ENCODE results near the gene EHMT1.

DNA sequence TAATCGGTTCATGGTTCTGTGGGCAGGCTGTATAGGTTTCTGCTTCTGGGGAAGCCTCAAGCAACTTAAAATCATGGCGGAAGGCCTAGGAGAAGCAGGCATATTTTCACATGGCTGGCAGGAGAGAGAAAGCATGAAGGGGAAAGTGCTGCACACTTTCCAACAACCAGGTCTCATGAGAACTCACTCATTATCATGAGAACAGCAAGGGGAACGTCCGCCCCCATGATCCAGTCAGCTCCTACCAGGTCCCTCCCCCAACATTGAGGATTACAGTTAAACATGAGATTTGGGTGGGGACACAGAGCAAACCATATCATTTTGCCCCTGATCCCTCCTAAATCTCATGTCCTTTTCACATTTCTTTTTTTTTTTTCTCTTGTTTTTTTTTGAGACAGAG, 82.1 kb downstream of the EHMT1 start:
- TF ChIP-seq, protein P1, sequence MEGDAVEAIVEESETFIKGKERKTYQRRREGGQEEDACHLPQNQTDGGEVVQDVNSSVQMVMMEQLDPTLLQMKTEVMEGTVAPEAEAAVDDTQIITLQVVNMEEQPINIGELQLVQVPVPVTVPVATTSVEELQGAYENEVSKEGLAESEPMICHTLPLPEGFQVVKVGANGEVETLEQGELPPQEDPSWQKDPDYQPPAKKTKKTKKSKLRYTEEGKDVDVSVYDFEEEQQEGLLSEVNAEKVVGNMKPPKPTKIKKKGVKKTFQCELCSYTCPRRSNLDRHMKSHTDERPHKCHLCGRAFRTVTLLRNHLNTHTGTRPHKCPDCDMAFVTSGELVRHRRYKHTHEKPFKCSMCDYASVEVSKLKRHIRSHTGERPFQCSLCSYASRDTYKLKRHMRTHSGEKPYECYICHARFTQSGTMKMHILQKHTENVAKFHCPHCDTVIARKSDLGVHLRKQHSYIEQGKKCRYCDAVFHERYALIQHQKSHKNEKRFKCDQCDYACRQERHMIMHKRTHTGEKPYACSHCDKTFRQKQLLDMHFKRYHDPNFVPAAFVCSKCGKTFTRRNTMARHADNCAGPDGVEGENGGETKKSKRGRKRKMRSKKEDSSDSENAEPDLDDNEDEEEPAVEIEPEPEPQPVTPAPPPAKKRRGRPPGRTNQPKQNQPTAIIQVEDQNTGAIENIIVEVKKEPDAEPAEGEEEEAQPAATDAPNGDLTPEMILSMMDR (IDR thresholded peaks at IDR 0.05; ENCODE audit: insufficient read depth, low read depth, low read length): no peak
- no peak for TF ChIP-seq EZH2 (IDR thresholded peaks at IDR 0.05; ENCODE audit: insufficient read depth, low read length)

All from astrocyte (in vitro differentiated cells and primary cell).